MM.1S (cell line): ENCODE data around the gene RHEB.

ENCODE experiments used
- EZH2 ChIP-seq: fragments of 300-600 bp; sonication (generic); optimal IDR thresholded peaks from 2 replicates; pipeline ENCODE3; 2017; ENCODE audit warnings: low read depth, mild to moderate bottlenecking, antibody characterized with exemption, low read length, mixed read lengths
- EZH2phosphoT487 ChIP-seq: fragments of 300-600 bp; sonication (generic); IDR thresholded peaks from 2 replicates; pipeline ENCODE4 v1.6.1; 2018; ENCODE audit warnings: antibody characterized with exemption, low read length
- TF ChIP-seq, protein P1 (sequence below): fragments of 300-600 bp; sonication (generic); IDR thresholded peaks from 2 replicates; pipeline ENCODE4 v1.5.1; 2016; ENCODE audit warnings: antibody characterized with exemption, low read length, mixed read lengths

DNA sequence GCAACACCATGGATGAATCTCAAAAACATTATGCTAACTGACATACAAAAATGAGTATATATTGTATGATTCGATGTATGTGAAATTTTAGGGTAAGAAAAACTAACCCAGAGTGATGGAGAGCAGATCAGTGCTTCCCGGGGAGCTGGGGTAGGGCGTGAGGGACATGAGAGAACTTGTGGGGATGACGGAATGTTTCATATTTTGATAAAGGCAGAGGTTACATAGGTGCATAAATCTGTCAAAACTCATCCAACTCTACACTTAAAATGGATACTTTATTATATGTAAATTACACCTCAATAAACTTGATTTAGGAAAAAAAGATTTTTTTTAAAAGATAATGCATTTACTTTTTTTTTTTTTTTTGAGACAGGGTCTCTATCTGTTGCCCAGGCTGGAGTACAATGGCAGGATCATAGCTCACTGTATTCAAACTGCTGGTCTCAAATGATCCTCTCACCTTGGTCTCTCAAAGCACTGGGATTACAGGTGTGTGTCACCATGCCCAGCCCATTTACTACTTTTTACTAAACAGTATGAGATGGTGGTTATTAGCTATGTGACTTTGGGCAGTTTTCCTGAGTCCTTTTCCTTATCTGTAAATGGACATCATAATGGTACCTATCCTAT, 13.7 kb downstream of the RHEB start:
- TF ChIP-seq, protein P1, sequence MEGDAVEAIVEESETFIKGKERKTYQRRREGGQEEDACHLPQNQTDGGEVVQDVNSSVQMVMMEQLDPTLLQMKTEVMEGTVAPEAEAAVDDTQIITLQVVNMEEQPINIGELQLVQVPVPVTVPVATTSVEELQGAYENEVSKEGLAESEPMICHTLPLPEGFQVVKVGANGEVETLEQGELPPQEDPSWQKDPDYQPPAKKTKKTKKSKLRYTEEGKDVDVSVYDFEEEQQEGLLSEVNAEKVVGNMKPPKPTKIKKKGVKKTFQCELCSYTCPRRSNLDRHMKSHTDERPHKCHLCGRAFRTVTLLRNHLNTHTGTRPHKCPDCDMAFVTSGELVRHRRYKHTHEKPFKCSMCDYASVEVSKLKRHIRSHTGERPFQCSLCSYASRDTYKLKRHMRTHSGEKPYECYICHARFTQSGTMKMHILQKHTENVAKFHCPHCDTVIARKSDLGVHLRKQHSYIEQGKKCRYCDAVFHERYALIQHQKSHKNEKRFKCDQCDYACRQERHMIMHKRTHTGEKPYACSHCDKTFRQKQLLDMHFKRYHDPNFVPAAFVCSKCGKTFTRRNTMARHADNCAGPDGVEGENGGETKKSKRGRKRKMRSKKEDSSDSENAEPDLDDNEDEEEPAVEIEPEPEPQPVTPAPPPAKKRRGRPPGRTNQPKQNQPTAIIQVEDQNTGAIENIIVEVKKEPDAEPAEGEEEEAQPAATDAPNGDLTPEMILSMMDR: no peak
- TF ChIP-seq EZH2 (no peak), EZH2phosphoT487 (no peak)
